ENCODE measurements around the gene ADAMTS13. TPM values are rescaled to one million over a fixed set of nuclear protein-coding genes. Genes with fewer than 3 reads are reported as not detected.

Gene ADAMTS13
- total and polyA plus RNA-seq, 2 donors (not counting 3 experiments of a cell fraction or from before 2014, with no cell fraction given), result 1.5 to 2.5 TPM

- BruUV-seq (replicated peaks), result no TSS peak
- Histone ChIP-seq H3K9me1 (replicated peaks; ENCODE audit: control insufficient read depth, extremely low read depth, insufficient read depth, low read length) (no peaks in the 10 kb centered on the region), H3K9me3 (replicated peaks; ENCODE audit: control insufficient read depth, insufficient read depth, low read length) (no peaks in the 10 kb centered on the region), H3K4me3 (replicated peaks in 1 of 3; ENCODE audit: insufficient read depth in 1 of 3, low read depth in 1 of 3, low read length in 3 of 3) (no peak overlapping the region), H4K20me1 (replicated peaks; ENCODE audit: control insufficient read depth, extremely low read depth, insufficient read depth, low read length) (no peaks in the 10 kb centered on the region), H3K4me1 (ENCODE audit: control insufficient read depth, extremely low read depth, insufficient read depth, low read length) (peaks cover 6% of the 10 kb centered on the region), H3K27me3 (ENCODE audit: control insufficient read depth in 2 of 2, insufficient read depth in 2 of 2, low read length in 2 of 2) (no peaks in the 10 kb centered on the region), H3K4me2 (ENCODE audit: insufficient read depth, low read length) (no peak overlapping the region), H3K79me2 (ENCODE audit: control insufficient read depth, insufficient read depth, low read length) (peaks cover 8% of the 10 kb centered on the region), H3K9ac (replicated peaks; ENCODE audit: extremely low read depth, insufficient read depth, low read length) (no peak overlapping the region), H3K36me3 (ENCODE audit: control insufficient read depth in 2 of 2, extremely low read depth in 1 of 2, insufficient read depth in 2 of 2, low read length in 2 of 2) (peaks cover 3 to 31% of the 10 kb centered on the region in 2 experiments), H2AFZ (ENCODE audit: low read depth, low read length) (no peak overlapping the region), H3K27ac (ENCODE audit: insufficient read depth, low read depth, low read length) (no peak overlapping the region)
- ChIA-PET POLR2A (interaction anchor here (2.7 kb wide), 1 partner anchor 17 kb away, joined by 8 read pairs; the partner anchor contains the start of gene CACFD1), CTCF (no interaction called here)
- DNase-seq (ENCODE audit: low read depth, low spot score) (no peak), FAIRE-seq (no peak)
- dilution Hi-C loops (cut with MboI; ENCODE audit: extremely low pct_ligation_motif_present, low sequenced_read_pairs), result no loop called here
- intact Hi-C loops (cut with micrococcal nuclease), result no loop called here
- TF ChIP-seq POLR2A (IDR thresholded peaks at IDR 0.05; ENCODE audit: low read depth, low read length), result no peak
- TF ChIP-seq EZH2 (IDR thresholded peaks at IDR 0.05; ENCODE audit: borderline replicate concordance, low read depth, low read length, severe bottlenecking), result no peak
- no peak for TF ChIP-seq FOS (IDR thresholded peaks at IDR 0.05; ENCODE audit: borderline replicate concordance, insufficient read depth, low read length)
- no peak for TF ChIP-seq MYC (IDR thresholded peaks at IDR 0.05; ENCODE audit: low read depth, low read length)
- TF ChIP-seq CTCF (IDR thresholded peaks at IDR 0.05; ENCODE audit: extremely low read depth in 1 of 2, insufficient read depth in 1 of 2, low read depth in 1 of 2, low read length in 2 of 2), result no peak
- no peak for TF ChIP-seq GATA2 (IDR thresholded peaks at IDR 0.05; ENCODE audit: insufficient read depth, insufficient read length, low read depth, low read length)
- no peak for TF ChIP-seq JUN (IDR thresholded peaks at IDR 0.05; ENCODE audit: borderline replicate concordance, insufficient read depth, insufficient read length, low read depth)
- no peak for TF ChIP-seq POLR2AphosphoS5 (IDR thresholded peaks at IDR 0.05; ENCODE audit: insufficient read depth, low read depth, low read length)
- TF ChIP-seq MAX (IDR thresholded peaks at IDR 0.05; ENCODE audit: insufficient read depth, insufficient read length), result no peak
These were observed 54.8 kb downstream of the ADAMTS13 start for GRCh38 chr9:133476941-133477340.

Data from endothelial cell of umbilical vein (primary cell).